ENCODE measurements around the gene ATN1. TPM values are rescaled to one million over a fixed set of nuclear protein-coding genes. Genes with fewer than 3 reads are reported as not detected.

ATN1 gene
- total RNA-seq, 1 donor from 2014 or later: 207 TPM

DNA sequence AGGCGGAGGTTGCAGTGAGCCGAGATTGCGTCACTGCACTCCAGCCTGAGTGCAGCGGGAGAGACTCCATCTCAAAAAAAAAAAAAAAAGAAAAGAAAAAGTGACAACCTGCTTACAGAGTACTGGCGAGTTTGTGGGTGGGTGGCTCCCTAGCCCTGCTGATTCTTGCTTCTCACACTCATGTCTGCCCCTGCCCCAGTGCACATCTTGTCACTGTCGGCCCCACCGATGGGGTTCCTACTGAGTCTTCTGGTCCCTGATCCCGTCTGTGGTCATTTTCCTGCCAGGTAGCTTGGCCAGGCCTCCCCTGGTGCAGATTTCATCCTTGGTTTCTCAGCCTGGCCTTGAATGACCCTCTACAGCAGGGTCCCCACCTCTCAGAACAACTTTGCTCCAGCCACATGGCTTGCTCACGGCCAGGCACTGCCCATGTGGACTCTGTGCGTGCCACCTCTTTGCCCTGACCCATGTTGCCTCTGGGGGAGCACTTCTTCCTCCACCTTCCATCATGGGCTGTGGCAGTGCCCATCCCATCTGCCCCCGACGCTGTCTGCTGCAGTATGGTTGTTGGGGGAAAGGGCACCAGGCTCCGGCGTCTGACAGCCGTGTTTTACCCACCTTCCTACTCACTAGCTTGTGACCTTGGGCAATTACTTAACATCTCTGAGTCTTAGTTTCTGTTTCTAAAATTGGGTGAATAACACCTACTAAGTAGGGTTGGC is 21.3 kb downstream of the ATN1 start:
- Histone ChIP-seq H3K4me3 (no peak overlapping the region), H3K4me1 (peaks cover 0 to 11% of the 10 kb centered on the region in 2 donors), H3K9me3 (no peaks in the 10 kb centered on the region), H3K27ac (no peak overlapping the region), H3K36me3 (peaks cover 6 to 15% of the 10 kb centered on the region in 2 donors), H3K27me3 (no peaks in the 10 kb centered on the region)
- no peak for DNase-seq (ENCODE audit: low spot score in 2 of 2)
- intact Hi-C loops (cut with DNase I): no loop called here
- TF ChIP-seq, protein P1, sequence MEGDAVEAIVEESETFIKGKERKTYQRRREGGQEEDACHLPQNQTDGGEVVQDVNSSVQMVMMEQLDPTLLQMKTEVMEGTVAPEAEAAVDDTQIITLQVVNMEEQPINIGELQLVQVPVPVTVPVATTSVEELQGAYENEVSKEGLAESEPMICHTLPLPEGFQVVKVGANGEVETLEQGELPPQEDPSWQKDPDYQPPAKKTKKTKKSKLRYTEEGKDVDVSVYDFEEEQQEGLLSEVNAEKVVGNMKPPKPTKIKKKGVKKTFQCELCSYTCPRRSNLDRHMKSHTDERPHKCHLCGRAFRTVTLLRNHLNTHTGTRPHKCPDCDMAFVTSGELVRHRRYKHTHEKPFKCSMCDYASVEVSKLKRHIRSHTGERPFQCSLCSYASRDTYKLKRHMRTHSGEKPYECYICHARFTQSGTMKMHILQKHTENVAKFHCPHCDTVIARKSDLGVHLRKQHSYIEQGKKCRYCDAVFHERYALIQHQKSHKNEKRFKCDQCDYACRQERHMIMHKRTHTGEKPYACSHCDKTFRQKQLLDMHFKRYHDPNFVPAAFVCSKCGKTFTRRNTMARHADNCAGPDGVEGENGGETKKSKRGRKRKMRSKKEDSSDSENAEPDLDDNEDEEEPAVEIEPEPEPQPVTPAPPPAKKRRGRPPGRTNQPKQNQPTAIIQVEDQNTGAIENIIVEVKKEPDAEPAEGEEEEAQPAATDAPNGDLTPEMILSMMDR (IDR thresholded peaks at IDR 0.05): no peak

DNA sequence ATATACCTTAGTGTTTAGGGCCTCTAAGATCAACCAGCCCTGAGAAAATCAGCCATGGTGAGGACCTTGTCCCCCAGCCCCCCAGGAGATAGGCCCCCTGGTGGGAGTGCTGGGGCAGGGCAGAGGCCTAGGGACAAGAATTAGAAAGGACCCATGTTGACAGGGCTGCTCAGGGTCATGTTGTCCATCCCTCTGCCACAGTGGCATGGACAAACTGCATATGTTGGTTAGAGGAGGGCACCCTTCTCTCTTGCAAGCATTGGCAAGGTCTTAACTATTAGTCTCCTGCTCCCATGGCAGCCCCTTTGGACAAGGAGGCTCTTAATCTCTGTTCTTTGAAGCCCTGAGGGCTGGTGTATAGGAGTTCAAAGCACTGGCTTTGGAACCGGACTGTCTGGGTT is 22.6 kb downstream of the ATN1 start:
- intact Hi-C loops (cut with DNase I): no loop called here
- no peak overlapping the region for H3K4me3 ChIP-seq
- no peaks in the 10 kb centered on the region for H3K9me3 ChIP-seq
- peaks cover 6 to 14% of the 10 kb centered on the region in 2 donors for H3K36me3 ChIP-seq
- H3K27ac ChIP-seq: no peak overlapping the region
- H3K4me1 ChIP-seq: peaks cover 0 to 3% of the 10 kb centered on the region in 2 donors
- TF ChIP-seq, protein P1 (IDR thresholded peaks at IDR 0.05): no peak
- no peaks in the 10 kb centered on the region for H3K27me3 ChIP-seq
- no peak for DNase-seq (ENCODE audit: low spot score in 2 of 2)

DNA sequence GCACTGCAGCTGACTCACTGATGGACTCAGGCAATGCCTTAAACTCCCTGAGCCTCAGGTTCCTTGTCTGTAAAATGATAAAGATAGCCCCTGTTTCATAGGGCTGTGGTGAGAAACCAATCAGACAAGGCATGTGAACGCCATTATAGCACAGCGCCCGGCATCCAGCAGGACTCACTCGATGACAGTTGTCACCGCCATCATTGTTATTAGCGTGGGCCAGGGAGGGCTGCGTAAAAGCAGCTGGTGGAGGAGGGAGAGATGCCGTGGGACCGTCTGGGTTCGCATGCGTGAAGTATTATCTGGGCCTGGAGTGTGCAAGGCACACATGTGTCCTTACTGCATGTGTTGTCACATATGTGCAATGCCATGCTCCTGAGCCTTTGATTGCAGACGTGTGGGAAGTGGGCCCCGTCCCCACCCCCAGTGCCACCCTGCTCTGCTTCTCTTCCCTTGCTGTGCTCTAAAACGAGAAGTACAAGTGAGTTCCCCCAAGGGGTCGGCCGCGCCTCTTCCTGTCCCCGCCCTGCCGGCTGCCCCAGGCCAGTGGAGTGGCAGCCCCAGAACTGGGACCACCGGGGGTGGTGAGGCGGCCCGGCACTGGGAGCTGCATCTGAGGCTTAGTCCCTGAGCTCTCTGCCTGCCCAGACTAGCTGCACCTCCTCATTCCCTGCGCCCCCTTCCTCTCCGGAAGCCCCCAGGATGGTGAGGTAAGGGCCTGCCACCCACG is 23.2 kb downstream of the ATN1 start, which contains the start of gene PTPN6:
TSS of gene PTPN6 (plus strand) at position 546 of the 730 bp plus-strand sequence. CDS start at position 703, 157 bp downstream.
- DNase-seq (ENCODE audit: low spot score in 2 of 2): peak in 1 of 2 donors; percentile 77
- intact Hi-C loops (cut with DNase I): no loop called here
- H3K36me3 ChIP-seq: peaks cover 3 to 8% of the 10 kb centered on the region in 2 donors
- H3K4me1 ChIP-seq: no peaks in the 10 kb centered on the region
- no peaks in the 10 kb centered on the region for H3K27me3 ChIP-seq
- no peaks in the 10 kb centered on the region for H3K9me3 ChIP-seq
- H3K4me3 ChIP-seq: peak within 1 kb of the TSS in 1 of 2 donors; percentile 57
- H3K27ac ChIP-seq: peak within 1 kb of the TSS; percentile 38 to 39
- TF ChIP-seq, protein P1 (IDR thresholded peaks at IDR 0.05): no peak

DNA sequence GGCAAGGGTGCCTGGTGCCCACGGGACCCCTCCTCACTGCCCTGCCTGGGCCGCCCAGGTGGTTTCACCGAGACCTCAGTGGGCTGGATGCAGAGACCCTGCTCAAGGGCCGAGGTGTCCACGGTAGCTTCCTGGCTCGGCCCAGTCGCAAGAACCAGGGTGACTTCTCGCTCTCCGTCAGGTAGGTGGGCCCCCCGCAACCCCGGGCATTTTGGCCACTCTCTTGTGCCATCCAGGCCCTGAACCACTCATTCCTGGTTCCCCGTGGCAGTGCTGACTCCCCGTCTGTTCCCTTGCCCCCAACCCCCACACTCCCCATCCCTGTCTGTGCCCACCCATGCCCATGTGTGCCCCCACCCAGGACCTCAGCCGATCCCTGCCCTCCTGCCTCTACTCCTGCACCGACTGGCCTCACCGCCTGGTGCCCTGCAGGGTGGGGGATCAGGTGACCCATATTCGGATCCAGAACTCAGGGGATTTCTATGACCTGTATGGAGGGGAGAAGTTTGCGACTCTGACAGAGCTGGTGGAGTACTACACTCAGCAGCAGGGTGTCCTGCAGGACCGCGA is 23.9 kb downstream of the ATN1 start:
- no peaks in the 10 kb centered on the region for H3K27me3 ChIP-seq
- H3K36me3 ChIP-seq: peaks cover 0 to 4% of the 10 kb centered on the region in 2 donors
- H3K4me3 ChIP-seq: peak overlapping the region in 1 of 2 donors; percentile 57
- no peak for DNase-seq (ENCODE audit: low spot score in 2 of 2)
- no peaks in the 10 kb centered on the region for H3K9me3 ChIP-seq
- H3K27ac ChIP-seq: peak overlapping the region; percentile 38 to 39
- intact Hi-C loops (cut with DNase I): no loop called here
- H3K4me1 ChIP-seq: no peaks in the 10 kb centered on the region
- TF ChIP-seq, protein P1 (IDR thresholded peaks at IDR 0.05): no peak

DNA sequence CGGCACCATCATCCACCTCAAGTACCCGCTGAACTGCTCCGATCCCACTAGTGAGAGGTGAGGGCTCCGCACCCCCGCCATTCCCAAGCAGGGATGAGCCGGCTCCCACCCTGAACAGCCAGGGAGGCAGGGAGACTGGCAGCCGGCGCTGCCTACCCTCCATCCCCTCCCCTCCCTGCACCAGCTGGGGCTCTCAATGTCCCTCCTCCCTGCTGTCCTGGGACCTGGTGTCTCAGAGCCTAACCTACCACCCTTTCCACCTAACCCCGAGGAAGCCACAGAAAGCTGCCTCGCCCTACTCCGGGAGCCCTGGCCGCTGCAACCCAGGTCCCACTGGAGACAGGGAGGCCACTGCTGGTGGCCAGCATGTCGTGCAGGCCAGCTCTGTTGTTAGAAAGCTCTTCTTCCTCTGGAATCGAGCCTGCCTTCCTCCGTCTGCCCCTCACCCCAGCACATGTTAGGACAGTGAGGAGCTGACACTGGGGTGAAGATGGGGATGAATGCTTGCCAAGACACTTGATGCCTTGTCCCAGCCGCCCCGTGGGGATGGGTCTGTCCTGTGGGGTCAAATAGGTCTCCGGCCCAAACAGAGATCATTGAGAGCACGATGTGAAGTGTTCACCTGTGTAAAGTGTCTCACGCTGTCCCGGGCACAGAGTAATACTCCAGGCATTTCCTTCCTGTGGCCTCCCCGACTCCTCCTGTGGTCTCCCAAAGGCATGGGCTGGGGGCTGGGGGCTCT is 24.5 kb downstream of the ATN1 start:
- H3K4me1 ChIP-seq: no peaks in the 10 kb centered on the region
- no peaks in the 10 kb centered on the region for H3K27me3 ChIP-seq
- DNase-seq (ENCODE audit: low spot score in 2 of 2): no peak
- peak overlapping the region in 1 of 2 donors; percentile 57 for H3K4me3 ChIP-seq
- peak overlapping the region in 1 of 2 donors; percentile 38 for H3K27ac ChIP-seq
- H3K9me3 ChIP-seq: no peaks in the 10 kb centered on the region
- no peaks in the 10 kb centered on the region for H3K36me3 ChIP-seq
- intact Hi-C loops (cut with DNase I): no loop called here
- TF ChIP-seq, protein P1 (IDR thresholded peaks at IDR 0.05): no peak

All from ascending aorta (tissue), 2 donors.